Ascending aorta (tissue), 2 donors: ENCODE measurements around the gene PCNX2. TPM values are rescaled to one million over a fixed set of nuclear protein-coding genes. Genes with fewer than 3 reads are reported as not detected.
"Not testable (repeated sequence)": the region's sequence is repeated elsewhere in the genome, so short reads cannot be mapped to it uniquely, and the experiment has no call there.

ENCODE experiments used
- DNase-seq, 2 donors: peaks; one replicate each; pipeline ENCODE4 v3.0.0-alpha.2; 2019; ENCODE audit warnings: low spot score in 2 of 2
- H3K27ac ChIP-seq, 2 donors: fragments of 200-600 bp; sonication (generic); one replicate each; pipeline ENCODE4 v1.5.1; 2016 to 2017; ENCODE audit warnings: mild to moderate bottlenecking in 1 of 2
- H3K27me3 ChIP-seq: fragments of 200-600 bp; sonication (generic); one replicate; pipeline ENCODE4 v1.5.1; 2017
- H3K36me3 ChIP-seq, 2 donors: fragments of 200-600 bp; sonication (generic); one replicate each; pipeline ENCODE4 v1.5.1; 2016
- H3K4me1 ChIP-seq, 2 donors: fragments of 200-600 bp; sonication (generic); one replicate each; pipeline ENCODE4 v1.5.1; 2016 to 2017; ENCODE audit warnings: mild to moderate bottlenecking in 1 of 2
- H3K4me3 ChIP-seq, 2 donors: fragments of 200-600 bp; sonication (generic); one replicate each; pipeline ENCODE4 v1.5.1; 2016 to 2017; ENCODE audit warnings: mild to moderate bottlenecking in 1 of 2
- H3K9me3 ChIP-seq, 2 donors: fragments of 200-600 bp; sonication (generic); one replicate each; pipeline ENCODE4 v1.5.1; 2016
- intact Hi-C: fragments of 100-400 bp; cut with DNase I; formaldehyde crosslinking; loops from one replicate; pipeline ENCODE4 v1.15.1; 2023
- total RNA-seq: library from RNA; depleted of rRNA; stranded (reverse); fragments of >200 nt; gene quantifications from one replicate; pipeline ENCODE4 v1.1.0, GENCODE V29; 2016
- TF ChIP-seq, protein P1 (sequence below), 3 experiments: fragments of 200-600 bp in 2 of 3; fragments of 450-650 bp in 1 of 3; sonication (generic) in 2 of 3; IDR thresholded peaks; one replicate each; pipeline ENCODE4 v1.5.1; 2016 to 2019; ENCODE audit warnings: antibody characterized with exemption in 3 of 3, mild to moderate bottlenecking in 1 of 3, moderate library complexity in 1 of 3

Gene PCNX2
- total RNA-seq, 1 donor from 2014 or later = 13.6 TPM

- TF ChIP-seq, protein P1, sequence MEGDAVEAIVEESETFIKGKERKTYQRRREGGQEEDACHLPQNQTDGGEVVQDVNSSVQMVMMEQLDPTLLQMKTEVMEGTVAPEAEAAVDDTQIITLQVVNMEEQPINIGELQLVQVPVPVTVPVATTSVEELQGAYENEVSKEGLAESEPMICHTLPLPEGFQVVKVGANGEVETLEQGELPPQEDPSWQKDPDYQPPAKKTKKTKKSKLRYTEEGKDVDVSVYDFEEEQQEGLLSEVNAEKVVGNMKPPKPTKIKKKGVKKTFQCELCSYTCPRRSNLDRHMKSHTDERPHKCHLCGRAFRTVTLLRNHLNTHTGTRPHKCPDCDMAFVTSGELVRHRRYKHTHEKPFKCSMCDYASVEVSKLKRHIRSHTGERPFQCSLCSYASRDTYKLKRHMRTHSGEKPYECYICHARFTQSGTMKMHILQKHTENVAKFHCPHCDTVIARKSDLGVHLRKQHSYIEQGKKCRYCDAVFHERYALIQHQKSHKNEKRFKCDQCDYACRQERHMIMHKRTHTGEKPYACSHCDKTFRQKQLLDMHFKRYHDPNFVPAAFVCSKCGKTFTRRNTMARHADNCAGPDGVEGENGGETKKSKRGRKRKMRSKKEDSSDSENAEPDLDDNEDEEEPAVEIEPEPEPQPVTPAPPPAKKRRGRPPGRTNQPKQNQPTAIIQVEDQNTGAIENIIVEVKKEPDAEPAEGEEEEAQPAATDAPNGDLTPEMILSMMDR (IDR thresholded peaks at IDR 0.05) = no peak
- no peak for DNase-seq
- Histone ChIP-seq H3K4me3 (no peak overlapping the region), H3K36me3 (no peaks in the 10 kb centered on the region), H3K4me1 (no peaks in the 10 kb centered on the region), H3K9me3 (no peaks in the 10 kb centered on the region), H3K27ac (no peak overlapping the region), H3K27me3 (no peaks in the 10 kb centered on the region)
- intact Hi-C loops = no loop called here
Observed at GRCh38 chr1:233086961-233087881, 208.3 kb downstream of the PCNX2 start.

DNA sequence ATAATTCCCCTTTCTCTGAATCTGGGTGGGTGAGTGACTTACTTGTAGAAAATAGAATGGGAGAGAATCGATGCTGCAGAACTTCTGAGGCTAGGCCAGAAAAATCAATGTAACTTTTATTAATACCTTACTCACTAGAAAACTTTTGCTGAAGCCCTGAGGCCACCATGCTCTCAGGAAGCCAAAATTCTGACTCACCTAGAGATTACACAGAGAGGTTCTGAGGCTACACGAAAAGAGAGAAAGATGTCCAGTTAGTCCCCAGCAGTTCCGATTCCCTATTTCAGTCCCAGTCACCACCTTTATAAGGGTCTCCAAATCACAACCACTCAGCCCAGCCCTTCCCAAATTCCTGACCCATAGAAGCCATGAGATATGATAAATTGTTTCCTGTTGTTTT, 210.0 kb downstream of the PCNX2 start:
- H3K4me1 ChIP-seq = no peaks in the 10 kb centered on the region
- H3K36me3 ChIP-seq = no peaks in the 10 kb centered on the region
- H3K4me3 ChIP-seq = no peak overlapping the region
- TF ChIP-seq, protein P1 (IDR thresholded peaks at IDR 0.05) = no peak
- H3K27ac ChIP-seq = no peak overlapping the region
- no peaks in the 10 kb centered on the region for H3K27me3 ChIP-seq
- no peak for DNase-seq
- intact Hi-C loops = no loop called here
- no peaks in the 10 kb centered on the region for H3K9me3 ChIP-seq

DNA sequence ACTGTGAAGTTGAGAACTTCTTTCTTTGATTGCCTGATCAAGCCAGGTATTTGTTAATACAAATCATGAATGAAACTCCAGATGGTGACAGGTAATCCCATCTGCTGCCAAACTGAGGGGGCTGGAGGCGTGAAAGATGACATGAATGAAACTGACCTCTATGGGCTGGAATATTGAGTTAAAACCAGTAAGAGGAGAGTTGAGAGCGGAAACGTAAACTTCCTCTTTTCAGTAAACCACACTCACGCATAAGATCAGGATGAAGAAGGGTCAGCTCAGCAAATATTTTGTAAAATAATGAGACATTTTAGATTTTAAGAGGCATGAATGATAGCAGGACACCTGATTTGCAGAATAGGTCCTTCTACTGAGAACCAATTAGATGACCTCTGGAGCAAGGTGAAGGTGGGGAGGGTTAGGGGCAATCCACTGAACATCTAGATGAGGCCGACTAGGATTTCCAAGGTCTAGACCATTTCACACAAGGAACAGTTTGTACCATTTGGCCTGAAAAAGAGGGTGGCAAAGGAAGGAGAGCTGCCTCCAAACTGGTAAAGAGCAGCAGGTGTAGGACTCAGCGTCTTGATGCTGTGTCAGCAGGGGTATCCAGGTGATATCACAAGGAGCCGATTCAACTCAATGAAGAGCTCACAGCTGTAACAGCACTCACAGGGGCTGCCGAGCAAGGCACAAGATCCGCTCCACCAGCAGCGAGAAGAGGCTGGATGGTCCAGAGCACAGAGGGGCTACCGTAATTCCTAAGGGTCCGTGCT, 212.6 kb downstream of the PCNX2 start:
- Histone ChIP-seq H3K27me3 (no peaks in the 10 kb centered on the region), H3K4me1 (no peaks in the 10 kb centered on the region), H3K4me3 (no peak overlapping the region), H3K9me3 (no peaks in the 10 kb centered on the region), H3K27ac (no peak overlapping the region), H3K36me3 (no peaks in the 10 kb centered on the region)
- intact Hi-C loops = no loop called here
- TF ChIP-seq, protein P1 (IDR thresholded peaks at IDR 0.05) = no peak
- DNase-seq = no peak

- TF ChIP-seq, protein P1 (IDR thresholded peaks at IDR 0.05) = no peak
- intact Hi-C loops = no loop called here
- H3K27me3 ChIP-seq = no peaks in the 10 kb centered on the region
- no peak for DNase-seq
- H3K27ac ChIP-seq = no peak overlapping the region
- H3K4me3 ChIP-seq = no peak overlapping the region
- no peaks in the 10 kb centered on the region for H3K4me1 ChIP-seq
- H3K36me3 ChIP-seq = no peaks in the 10 kb centered on the region
- no peaks in the 10 kb centered on the region for H3K9me3 ChIP-seq
Observed at GRCh38 chr1:233081735-233082134, 213.8 kb downstream of the PCNX2 start.

DNA sequence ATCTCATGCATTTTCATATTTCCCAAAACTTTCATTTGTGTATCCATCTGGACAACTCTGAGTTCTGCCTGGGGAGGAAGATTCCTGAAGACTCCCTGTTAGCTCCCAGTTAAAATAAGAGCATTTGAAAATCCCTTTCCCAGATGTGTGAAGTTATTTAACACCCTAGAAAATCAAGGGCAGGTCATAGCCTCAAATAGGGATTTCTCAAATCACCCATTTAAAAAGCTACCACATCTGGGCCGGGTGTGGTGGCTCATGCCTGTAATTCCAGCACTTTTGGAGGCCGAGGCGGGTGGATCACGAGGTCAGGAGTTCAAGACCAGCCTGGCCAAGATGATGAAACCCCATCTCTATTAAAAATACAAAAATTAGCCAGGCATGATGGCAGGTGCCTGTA, 214.7 kb downstream of the PCNX2 start:
- H3K4me1 ChIP-seq, DNase-seq, intact Hi-C loops, H3K4me3 ChIP-seq, H3K27me3 ChIP-seq, H3K9me3 ChIP-seq, H3K27ac ChIP-seq, H3K36me3 ChIP-seq: not testable (repeated sequence)

DNA sequence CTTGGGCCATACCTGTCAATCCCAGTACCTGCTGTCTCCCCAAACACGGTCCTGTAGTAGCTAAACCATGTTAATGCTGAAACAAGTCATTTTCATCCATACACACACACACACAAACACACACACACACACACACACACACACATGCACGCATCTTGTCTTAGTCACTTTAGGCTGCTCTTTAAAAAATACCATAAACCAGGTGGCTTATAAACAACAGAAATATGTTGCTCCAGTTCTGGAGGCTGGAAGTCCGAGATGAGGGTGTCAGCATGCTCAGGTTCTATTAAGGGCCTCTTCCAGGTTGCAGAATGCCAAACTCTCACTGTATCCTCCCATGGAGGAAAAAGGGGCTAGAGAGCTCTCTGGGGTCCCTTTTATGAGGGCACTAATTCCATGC, 215.2 kb downstream of the PCNX2 start:
- intact Hi-C loops = no loop called here
- Histone ChIP-seq H3K36me3 (no peaks in the 10 kb centered on the region), H3K4me1 (no peaks in the 10 kb centered on the region), H3K27me3 (no peaks in the 10 kb centered on the region), H3K27ac (no peak overlapping the region), H3K9me3 (no peaks in the 10 kb centered on the region), H3K4me3 (no peak overlapping the region)
- TF ChIP-seq, protein P1 (IDR thresholded peaks at IDR 0.05) = no peak
- DNase-seq = no peak
